Right lung (tissue), 5 donors: Measurements from ENCODE around the gene SF3B4. TPM values are rescaled to one million over a fixed set of nuclear protein-coding genes. Genes with fewer than 3 reads are reported as not detected.

ENCODE experiments used
- DNase-seq, 2 donors: peaks; one replicate each; pipeline ENCODE4 v3.0.0-alpha.2; 2013
- polyA plus RNA-seq, 5 donors: library from polyadenylated mRNA; unstranded; fragments of 120-200 nt; gene quantifications; one replicate each; pipeline versions ENCODE4 v1.2.1 to v1.2.3, GENCODE V29; 2013; ENCODE audit warnings: inconsistent platforms in 1 of 5, low replicate concordance in 1 of 5; ENCODE audit not compliant: insufficient read length in 5 of 5, insufficient read depth in 1 of 5

Gene SF3B4
- polyA plus RNA-seq, 5 donors = 57.6 to 74.6 (median 66.5) TPM

DNA sequence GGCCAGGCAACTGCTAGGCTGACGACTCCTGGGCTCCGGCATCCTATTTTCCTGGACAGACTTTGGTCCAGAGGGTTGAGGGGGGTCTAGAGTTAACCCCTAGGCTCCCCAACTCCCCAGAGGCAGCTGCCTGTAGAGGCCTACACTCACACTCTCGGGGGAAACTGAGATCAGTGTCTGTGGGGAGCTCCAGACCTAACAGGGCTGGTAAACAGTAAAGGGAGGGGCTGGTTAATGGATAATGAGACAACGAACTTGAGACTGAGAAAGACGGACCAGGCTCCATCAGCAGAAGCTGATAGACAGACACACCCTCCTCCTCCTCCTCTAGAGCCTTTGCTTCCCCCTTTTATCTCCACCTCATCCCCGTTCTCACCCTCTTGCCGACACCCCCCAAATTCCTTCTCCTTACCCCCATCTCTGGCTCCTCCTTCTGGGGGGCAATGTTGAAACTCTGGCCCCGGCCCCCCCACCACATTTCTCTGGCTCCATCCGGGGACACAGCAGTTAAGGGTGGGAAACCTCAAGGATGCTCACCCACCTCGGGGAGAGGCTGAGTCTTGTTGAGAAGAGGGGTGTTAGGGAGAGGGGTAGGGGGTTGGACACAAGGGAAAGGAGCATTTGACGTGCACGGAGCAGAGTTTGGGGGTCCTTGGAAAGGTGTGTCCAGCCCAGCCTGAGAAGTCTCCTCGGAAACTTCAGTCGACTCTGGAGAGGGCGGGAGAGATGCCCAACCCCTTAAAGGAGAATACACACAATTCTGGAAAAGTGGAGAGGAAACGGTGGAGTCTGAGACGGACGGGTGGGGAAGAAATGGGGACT lies 8.8 kb upstream of the SF3B4 start, which contains the start of gene MTMR11:
Gene MTMR11 (minus strand): TSS at position 710 of the 822 bp plus-strand sequence. CDS start 232 bp downstream, at position 478.
- peak in 1 of 2 donors; percentile 52 for DNase-seq

GRCh38 chr1:149934356-149934755 lies 6.8 kb upstream of the SF3B4 start:
- no peak for DNase-seq

- no peak for DNase-seq
Observed at GRCh38 chr1:149933208-149933607, 5.6 kb upstream of the SF3B4 start.

- no peak for DNase-seq
Observed at GRCh38 chr1:149932474-149932873, 4.9 kb upstream of the SF3B4 start.

GRCh38 chr1:149931212-149931790 lies 3.7 kb upstream of the SF3B4 start:
- DNase-seq = no peak

DNA sequence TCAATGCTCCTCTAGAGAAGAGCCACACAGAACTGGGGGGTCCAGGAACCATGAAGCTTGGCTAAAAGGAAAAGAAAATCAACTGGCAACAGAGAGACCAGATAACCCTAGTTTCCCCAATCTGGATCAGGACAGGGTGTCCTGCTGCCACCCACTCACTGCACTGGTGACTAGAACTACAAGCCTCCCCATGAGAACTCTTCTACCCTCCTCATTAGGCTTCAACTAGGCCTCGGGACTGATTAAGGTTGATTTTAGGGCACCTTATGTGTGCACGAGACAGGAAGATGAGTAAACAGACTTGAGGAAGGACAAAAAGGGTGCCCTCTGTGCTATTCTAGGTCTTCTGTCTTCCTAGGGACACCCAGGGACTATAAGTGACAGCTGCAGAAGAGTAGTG lies 2.3 kb upstream of the SF3B4 start:
- no peak for DNase-seq

DNA sequence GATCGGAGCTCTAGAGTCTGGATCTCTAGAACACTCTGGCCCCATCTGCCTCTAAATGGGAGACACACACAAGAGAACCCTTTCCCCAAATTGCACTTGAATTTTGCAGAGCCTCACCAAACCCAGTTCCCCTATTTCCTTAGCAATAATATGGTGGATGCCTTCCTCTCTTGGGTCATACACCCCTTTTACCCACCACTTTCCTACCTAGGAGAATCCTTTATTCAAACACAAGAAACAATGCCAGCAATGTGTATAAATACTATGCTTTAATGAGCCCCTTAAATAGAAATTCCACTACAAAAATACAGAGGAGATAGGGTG lies 760 bp upstream of the SF3B4 start:
- DNase-seq = no peak

GRCh38 chr1:149927056-149927562 lies 494 bp downstream of the SF3B4 start:
- DNase-seq = no peak

- no peak for DNase-seq
Observed at GRCh38 chr1:149926296-149926695, 1.3 kb downstream of the SF3B4 start.

GRCh38 chr1:149925751-149926150 lies 1.9 kb downstream of the SF3B4 start:
- no peak for DNase-seq

GRCh38 chr1:149925345-149925744 lies 2.3 kb downstream of the SF3B4 start:
- no peak for DNase-seq

- no peak for DNase-seq
Observed at GRCh38 chr1:149923626-149924025, 4.0 kb downstream of the SF3B4 start.

- peak in 1 of 2 donors; percentile 31 for DNase-seq
Observed at GRCh38 chr1:149917571-149918144, 9.9 kb downstream of the SF3B4 start, which contains the start of gene SV2A. TSS of gene SV2A (minus strand) at chr1:149917844. CDS start at chr1:149913840, 4,004 bp downstream.

DNA sequence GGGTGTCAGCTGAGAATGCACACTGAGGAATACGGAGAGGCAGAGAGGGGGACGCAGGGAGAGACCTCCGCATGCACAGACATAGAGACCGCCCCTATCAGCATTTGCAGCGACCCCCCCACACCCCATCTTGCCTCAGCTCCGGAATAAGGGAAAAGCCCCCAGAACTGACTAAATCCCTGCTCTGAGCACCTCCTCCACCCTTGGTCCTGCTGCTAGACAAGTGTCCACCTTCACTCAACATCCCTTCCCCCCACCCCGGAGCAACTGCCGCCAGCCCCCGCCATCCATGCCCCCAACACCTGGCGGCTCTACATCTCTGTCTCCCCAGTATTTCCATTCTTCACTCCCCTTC lies 10.7 kb downstream of the SF3B4 start:
- DNase-seq = no peak

DNA sequence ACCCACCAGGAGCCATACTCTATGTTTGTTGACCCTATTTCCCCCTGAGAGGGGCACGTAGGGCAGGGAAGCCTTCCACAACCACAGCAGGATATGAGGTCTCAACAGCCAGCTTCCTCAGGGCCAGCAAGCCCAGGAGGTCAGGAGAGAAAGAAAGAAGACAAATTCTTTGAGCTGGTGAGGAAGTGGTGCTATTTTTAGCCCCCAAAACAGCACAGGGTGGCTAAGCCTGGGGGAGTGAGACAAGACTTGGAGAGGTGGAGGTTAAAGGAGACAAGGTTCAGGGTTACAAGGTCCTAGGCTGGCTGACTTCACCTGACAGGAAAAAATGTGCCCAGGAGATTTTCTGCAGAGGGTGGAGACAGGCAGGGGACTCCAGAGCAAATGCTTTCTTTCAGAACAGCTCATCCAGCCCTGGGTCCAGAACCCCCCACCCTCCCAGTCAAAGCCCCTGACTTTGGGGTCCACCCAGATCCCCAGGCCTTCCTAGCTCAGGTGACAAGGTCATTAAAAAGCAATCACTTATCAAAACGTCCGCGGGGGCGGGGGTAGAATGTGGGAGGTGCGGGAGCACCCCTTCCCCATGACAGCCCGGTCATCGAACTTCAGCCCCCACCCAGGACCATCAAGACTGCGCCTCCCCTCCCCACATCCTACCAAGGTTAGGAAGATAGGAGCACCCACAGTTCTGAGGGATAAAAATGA lies 11.3 kb downstream of the SF3B4 start:
- DNase-seq = no peak

DNA sequence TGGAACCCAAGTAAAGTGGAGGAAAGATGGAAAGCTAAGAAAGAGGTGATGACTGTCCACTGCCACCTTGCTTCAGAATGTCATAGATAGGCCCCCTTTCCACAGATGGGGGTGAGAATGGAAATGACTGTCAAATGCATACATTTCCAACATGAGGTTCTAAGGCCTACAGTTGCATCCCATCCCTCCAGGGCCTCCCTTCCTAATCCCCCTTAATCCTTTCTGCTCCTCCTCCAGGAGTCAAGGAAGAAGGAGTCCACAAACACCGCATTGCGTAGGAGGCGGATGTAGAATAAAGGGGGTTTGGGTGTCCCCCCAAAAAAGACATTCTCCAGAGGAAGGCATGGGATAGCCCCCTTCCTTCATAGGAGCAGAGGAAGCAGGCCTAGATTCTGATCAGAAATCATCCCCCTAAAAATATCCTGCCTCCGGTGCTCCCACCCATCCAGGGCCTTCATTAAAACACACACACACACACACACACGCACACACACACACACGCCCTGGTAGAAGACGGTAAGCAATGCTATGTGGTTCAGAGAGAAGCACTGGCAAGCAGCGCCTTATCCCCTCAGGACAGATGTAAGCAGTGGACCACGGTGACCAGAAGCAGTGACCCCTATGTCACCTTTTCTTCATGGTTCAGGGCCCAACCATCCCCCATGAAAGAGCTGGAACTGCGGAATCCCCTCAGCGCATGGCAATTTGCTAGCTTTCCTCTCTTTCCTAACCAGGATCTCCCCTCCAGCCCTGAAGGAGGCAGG lies 12.0 kb downstream of the SF3B4 start:
- DNase-seq = no peak

GRCh38 chr1:149914545-149914944 lies 13.1 kb downstream of the SF3B4 start:
- DNase-seq = no peak

GRCh38 chr1:149906570-149907075 lies 21.0 kb downstream of the SF3B4 start:
- no peak for DNase-seq

GRCh38 chr1:149903836-149904491 lies 23.6 kb downstream of the SF3B4 start:
- DNase-seq = no peak

- peak; percentile 91 for DNase-seq
Observed at GRCh38 chr1:149899460-149900284, 27.9 kb downstream of the SF3B4 start, which contains the start of gene BOLA1. TSS of gene BOLA1 (plus strand) at chr1:149899568. CDS start at chr1:149900060, 492 bp downstream.
